ENCODE measurements around the gene CROCC2. TPM values are rescaled to one million over a fixed set of nuclear protein-coding genes. Genes with fewer than 3 reads are reported as not detected.

CROCC2 gene
- total and polyA plus RNA-seq, 2 experiments from 2014 or later, result not detected

- H3K27ac ChIP-seq, result no peak overlapping the region
- H3K36me3 ChIP-seq, result no peaks in the 10 kb centered on the region
- no peaks in the 10 kb centered on the region for H3K4me1 ChIP-seq (ENCODE audit: low read depth)
- H3K27me3 ChIP-seq, result no peaks in the 10 kb centered on the region
- no peak for DNase-seq (ENCODE audit: low read depth in 1 of 2, low spot score in 1 of 2)
- no peak overlapping the region for H3K4me3 ChIP-seq
- TF ChIP-seq CTCF (IDR thresholded peaks at IDR 0.05; ENCODE audit: low read depth, low read length), result no peak
- H3K9me3 ChIP-seq (ENCODE audit: low read depth), result no peaks in the 10 kb centered on the region
Measured at GRCh38 chr2:240947176-240947575, 41.0 kb downstream of the CROCC2 start.

GRCh38 chr2:240947607-240948006 lies 41.5 kb downstream of the CROCC2 start:
- DNase-seq (ENCODE audit: low read depth in 1 of 2, low spot score in 1 of 2), result no peak
- no peaks in the 10 kb centered on the region for H3K36me3 ChIP-seq
- no peaks in the 10 kb centered on the region for H3K4me1 ChIP-seq (ENCODE audit: low read depth)
- no peak for TF ChIP-seq CTCF (IDR thresholded peaks at IDR 0.05; ENCODE audit: low read depth, low read length)
- H3K27ac ChIP-seq, result no peak overlapping the region
- no peak overlapping the region for H3K4me3 ChIP-seq
- H3K9me3 ChIP-seq (ENCODE audit: low read depth), result no peaks in the 10 kb centered on the region
- no peaks in the 10 kb centered on the region for H3K27me3 ChIP-seq

- Histone ChIP-seq H3K27ac (no peak overlapping the region), H3K36me3 (no peaks in the 10 kb centered on the region), H3K4me1 (ENCODE audit: low read depth) (no peaks in the 10 kb centered on the region), H3K4me3 (no peak overlapping the region), H3K27me3 (no peaks in the 10 kb centered on the region), H3K9me3 (ENCODE audit: low read depth) (no peaks in the 10 kb centered on the region)
- no peak for DNase-seq (ENCODE audit: low read depth in 1 of 2, low spot score in 1 of 2)
- TF ChIP-seq CTCF (IDR thresholded peaks at IDR 0.05; ENCODE audit: low read depth, low read length), result no peak
Measured at GRCh38 chr2:240948086-240948485, 42.0 kb downstream of the CROCC2 start.

GRCh38 chr2:240948905-240949790 lies 43.0 kb downstream of the CROCC2 start:
- TF ChIP-seq CTCF (IDR thresholded peaks at IDR 0.05; ENCODE audit: low read depth, low read length), result no peak
- DNase-seq (ENCODE audit: low read depth in 1 of 2, low spot score in 1 of 2), result no peak
- no peak overlapping the region for H3K4me3 ChIP-seq
- no peaks in the 10 kb centered on the region for H3K9me3 ChIP-seq (ENCODE audit: low read depth)
- H3K27me3 ChIP-seq, result no peaks in the 10 kb centered on the region
- H3K4me1 ChIP-seq (ENCODE audit: low read depth), result no peaks in the 10 kb centered on the region
- no peak overlapping the region for H3K27ac ChIP-seq
- no peaks in the 10 kb centered on the region for H3K36me3 ChIP-seq

GRCh38 chr2:240949791-240950705 lies 43.9 kb downstream of the CROCC2 start:
- H3K27ac ChIP-seq, result no peak overlapping the region
- no peak overlapping the region for H3K4me3 ChIP-seq
- TF ChIP-seq CTCF (IDR thresholded peaks at IDR 0.05; ENCODE audit: low read depth, low read length), result no peak
- no peaks in the 10 kb centered on the region for H3K36me3 ChIP-seq
- no peaks in the 10 kb centered on the region for H3K9me3 ChIP-seq (ENCODE audit: low read depth)
- no peak for DNase-seq (ENCODE audit: low read depth in 1 of 2, low spot score in 1 of 2)
- H3K27me3 ChIP-seq, result no peaks in the 10 kb centered on the region
- no peaks in the 10 kb centered on the region for H3K4me1 ChIP-seq (ENCODE audit: low read depth)
